SK-N-SH (cell line): Measurements from ENCODE around the gene CDH26. TPM values are rescaled to one million over a fixed set of nuclear protein-coding genes. Genes with fewer than 3 reads are reported as not detected.

Source experiments
- CTCF ChIA-PET: fragments of 300-600, 350-600 bp; formaldehyde crosslinking; extraction: SDS; loops from one replicate; lab custom pipeline; 2021; lab: Yijun Ruan, JAX
- POLR2A ChIA-PET: fragments of 350-600 bp; sonication (Branson Sonifier 250); formaldehyde crosslinking; extraction: SDS; loops from one replicate; lab custom pipeline; 2020; ENCODE audit warnings: antibody characterized with exemption, inconsistent platforms; lab: Yijun Ruan, JAX
- DNase-seq: peaks from one replicate; pipeline ENCODE4 v3.0.0; 2012
- H2AFZ ChIP-seq: fragments of 200-600 bp; sonication (generic); 2 replicates; pipeline ENCODE4 v1.8.1; 2016; ENCODE audit warnings: antibody characterized with exemption, mild to moderate bottlenecking, low read depth
- H3F3A ChIP-seq: fragments of 200-600 bp; sonication (generic); replicated peaks from 2 replicates; pipeline ENCODE3; 2016; ENCODE audit warnings: antibody characterized with exemption, mild to moderate bottlenecking; ENCODE audit not compliant: insufficient read depth
- H3K27ac ChIP-seq, 2 experiments: fragments of 200-500 bp in 1 of 2; fragments of 200-600 bp in 1 of 2; sonication (Bioruptor generic) in 1 of 2; sonication (generic), shearing (Covaris generic) in 1 of 2; 2 replicates each; pipeline versions ENCODE4 v1.5.1 to v1.6.1; 2014 to 2016; ENCODE audit warnings: low read depth in 2 of 2, inconsistent platforms in 1 of 2, low read length in 1 of 2, mild to moderate bottlenecking in 1 of 2, mixed read lengths in 1 of 2
- H3K27me3 ChIP-seq: fragments of 200-600 bp; sonication (generic), shearing (Covaris generic); 2 replicates; pipeline ENCODE4 v1.6.1; 2016; ENCODE audit warnings: mixed run types; ENCODE audit not compliant: insufficient read depth
- H3K36me3 ChIP-seq, 2 experiments: fragments of 200-500 bp in 1 of 2; fragments of 200-600 bp in 1 of 2; sonication (Bioruptor generic) in 1 of 2; sonication (generic) in 1 of 2; replicated peaks in 1 of 2; 2 replicates each; pipeline versions ENCODE3 to v1.5.1; 2014 to 2016; ENCODE audit warnings: low read length in 1 of 2, mild to moderate bottlenecking in 1 of 2; ENCODE audit not compliant: insufficient read depth in 2 of 2, control insufficient read depth in 1 of 2
- H3K4me1 ChIP-seq, 2 experiments: fragments of 200-500 bp in 1 of 2; fragments of 200-600 bp in 1 of 2; sonication (Bioruptor generic) in 1 of 2; sonication (generic), shearing (Covaris generic) in 1 of 2; 2 replicates each; pipeline versions ENCODE4 v1.5.1 to v1.6.1; 2014 to 2016; ENCODE audit warnings: low read depth in 1 of 2, low read length in 1 of 2, mixed run types in 1 of 2; ENCODE audit not compliant: insufficient read depth in 2 of 2, control insufficient read depth in 1 of 2
- H3K4me2 ChIP-seq: fragments of 200-600 bp; sonication (generic), shearing (Covaris generic); 2 replicates; pipeline ENCODE4 v1.6.1; 2017; ENCODE audit warnings: mixed run types
- H3K4me3 ChIP-seq, 2 experiments: fragments of 200-500 bp in 1 of 2; fragments of 200-600 bp in 1 of 2; sonication (Bioruptor generic) in 1 of 2; sonication (generic), shearing (Covaris generic) in 1 of 2; 2 replicates each; pipeline versions ENCODE4 v1.5.1 to v1.8.1; 2014 to 2016; ENCODE audit warnings: low read depth in 2 of 2, inconsistent platforms in 1 of 2, low read length in 1 of 2, mild to moderate bottlenecking in 1 of 2, mixed read lengths in 1 of 2, moderate library complexity in 1 of 2
- H3K79me2 ChIP-seq: fragments of 200-600 bp; sonication (generic); 2 replicates; pipeline ENCODE4 v1.8.1; 2017; ENCODE audit warnings: mild to moderate bottlenecking; ENCODE audit not compliant: insufficient read depth
- H3K9ac ChIP-seq: fragments of 200-600 bp; sonication (generic); 2 replicates; pipeline ENCODE4 v1.6.1; 2017; ENCODE audit warnings: mixed run types
- H3K9me2 ChIP-seq: fragments of 200-600 bp; sonication (generic); 2 replicates; pipeline ENCODE4 v1.6.1; 2017; ENCODE audit warnings: mixed run types
- H3K9me3 ChIP-seq: fragments of 200-600 bp; sonication (generic); 2 replicates; pipeline ENCODE4 v1.6.1; 2017; ENCODE audit warnings: mixed run types, mild to moderate bottlenecking, moderate library complexity
- H4K20me1 ChIP-seq: fragments of 200-600 bp; sonication (generic); 2 replicates; pipeline ENCODE4 v1.6.1; 2017; ENCODE audit warnings: mild to moderate bottlenecking, mixed run types; ENCODE audit not compliant: insufficient read depth
- CHD2 ChIP-seq: fragments of 150-350 bp; IDR thresholded peaks from 2 replicates; pipeline ENCODE4 v1.6.1; 2018; ENCODE audit warnings: low read length; ENCODE audit not compliant: partially characterized antibody
- EP300 ChIP-seq, 2 experiments: IDR thresholded peaks; 2 replicates each; pipeline versions ENCODE4 v1.4.0 to v1.6.1; 2012; ENCODE audit warnings: borderline replicate concordance in 1 of 2, low read depth in 1 of 2, low read length in 1 of 2
- EZH2phosphoT487 ChIP-seq: fragments of 200-600 bp; sonication (generic); IDR thresholded peaks from 2 replicates; pipeline ENCODE4 v1.6.1; 2017; ENCODE audit warnings: low read depth, mixed run types, mild to moderate bottlenecking, antibody characterized with exemption, moderate library complexity, borderline replicate concordance
- GABPA ChIP-seq: IDR thresholded peaks from 2 replicates; pipeline ENCODE4 v1.4.0; 2012; ENCODE audit warnings: low read depth, mild to moderate bottlenecking
- MAX ChIP-seq: IDR thresholded peaks from 2 replicates; pipeline ENCODE4 v1.4.0; 2012; ENCODE audit warnings: low read depth
- MEF2A ChIP-seq: IDR thresholded peaks from 2 replicates; pipeline ENCODE4 v1.4.0; 2012; ENCODE audit warnings: low read depth, borderline replicate concordance
- MXI1 ChIP-seq: IDR thresholded peaks from 2 replicates; pipeline ENCODE4 v1.6.1; 2012; ENCODE audit warnings: mild to moderate bottlenecking, low read depth, low read length, improper control_type of control experiment
- NFIC ChIP-seq: IDR thresholded peaks from 2 replicates; pipeline ENCODE4 v1.4.0; 2012; ENCODE audit warnings: borderline replicate concordance
- POLR2AphosphoS5 ChIP-seq: IDR thresholded peaks from 2 replicates; pipeline ENCODE4 v1.6.1; 2012; ENCODE audit warnings: low read depth, low read length
- RAD21 ChIP-seq: IDR thresholded peaks from 2 replicates; pipeline ENCODE4 v1.6.1; 2012; ENCODE audit warnings: mild to moderate bottlenecking, low read length
- RCOR1 ChIP-seq: fragments of 150-350 bp; IDR thresholded peaks from 2 replicates; pipeline ENCODE4 v1.6.1; 2017; ENCODE audit warnings: antibody characterized with exemption, low read length
- RXRA ChIP-seq: IDR thresholded peaks from 2 replicates; pipeline ENCODE4 v1.4.0; 2012; ENCODE audit warnings: low read depth, mild to moderate bottlenecking, borderline replicate concordance
- SIN3A ChIP-seq: IDR thresholded peaks from 2 replicates; pipeline ENCODE4 v1.6.1; 2012; ENCODE audit warnings: low read depth, mild to moderate bottlenecking, low read length, moderate library complexity, borderline replicate concordance
- TCF12 ChIP-seq: IDR thresholded peaks from 2 replicates; pipeline ENCODE4 v1.4.0; 2012
- USF1 ChIP-seq: IDR thresholded peaks from 2 replicates; pipeline ENCODE4 v1.4.0; 2012; ENCODE audit warnings: low read depth, borderline replicate concordance
- WGBS: methylation state at CpG from one replicate; pipeline ENCODE4 v1.1.6; 2017; ENCODE audit warnings: low lambda C conversion rate; 5-methylcytosine and 5-hydroxymethylcytosine counted together
- polyA plus RNA-seq, 3 experiments: library from polyadenylated mRNA; depleted of rRNA; stranded (reverse); fragments of >200 nt; gene quantifications; 2 replicates each; pipeline ENCODE4 v1.2.3, GENCODE V29; 2012
- TF ChIP-seq, protein P1 (sequence below): fragments of 150-350 bp; IDR thresholded peaks from 2 replicates; pipeline ENCODE4 v1.6.1; 2016; ENCODE audit warnings: mild to moderate bottlenecking, low read depth, low read length
- TF ChIP-seq, protein P2 (sequence below): IDR thresholded peaks from 2 replicates; pipeline ENCODE4; 2012
- TF ChIP-seq, protein P3 (sequence below): fragments of 200-600 bp; sonication (generic); IDR thresholded peaks from 2 replicates; pipeline ENCODE4 v1.6.1; 2017; ENCODE audit warnings: antibody characterized with exemption, mild to moderate bottlenecking, moderate library complexity

Gene CDH26
- polyA plus RNA-seq, 1 of the 3 experiments (the other 2 are of a cell fraction) = 0.13 TPM

- H3K4me1 ChIP-seq = no peaks in the 10 kb centered on the region
- no peaks in the 10 kb centered on the region for H4K20me1 ChIP-seq
- DNase-seq = no peak
Measured at GRCh38 chr20:60007464-60007863, 49.2 kb downstream of the CDH26 start.

GRCh38 chr20:60008130-60008808, 50.0 kb downstream of the CDH26 start:
- ChIA-PET CTCF (interaction anchor here (0.5 kb wide), 1 partner anchor 49 kb away, joined by 3 read pairs; no protein-coding TSS in a partner anchor), POLR2A (no interaction called here)
- Histone ChIP-seq H3F3A (no peaks in the 10 kb centered on the region), H4K20me1 (no peaks in the 10 kb centered on the region), H3K9me3 (no peaks in the 10 kb centered on the region), H3K9me2 (no peaks in the 10 kb centered on the region), H3K4me2 (no peak overlapping the region), H3K4me1 (no peaks in the 10 kb centered on the region), H3K36me3 (no peaks in the 10 kb centered on the region), H3K9ac (no peak overlapping the region), H3K27me3 (no peaks in the 10 kb centered on the region), H3K4me3 (no peak overlapping the region), H3K79me2 (no peaks in the 10 kb centered on the region), H3K27ac (no peak overlapping the region), H2AFZ (no peak overlapping the region)
- WGBS = 7% methylated on average over 3 of the region's 3 CpGs
- no peak for TF ChIP-seq MXI1
- TF ChIP-seq USF1 = no peak
- TF ChIP-seq TCF12 = no peak
- no peak for TF ChIP-seq GABPA
- TF ChIP-seq MAX = no peak
- TF ChIP-seq RXRA = no peak
- TF ChIP-seq MEF2A = no peak
- TF ChIP-seq NFIC = no peak
- TF ChIP-seq EZH2phosphoT487 = no peak
- no peak for TF ChIP-seq RAD21
- no peak for TF ChIP-seq SIN3A
- TF ChIP-seq POLR2AphosphoS5 = no peak
- TF ChIP-seq, protein P1, sequence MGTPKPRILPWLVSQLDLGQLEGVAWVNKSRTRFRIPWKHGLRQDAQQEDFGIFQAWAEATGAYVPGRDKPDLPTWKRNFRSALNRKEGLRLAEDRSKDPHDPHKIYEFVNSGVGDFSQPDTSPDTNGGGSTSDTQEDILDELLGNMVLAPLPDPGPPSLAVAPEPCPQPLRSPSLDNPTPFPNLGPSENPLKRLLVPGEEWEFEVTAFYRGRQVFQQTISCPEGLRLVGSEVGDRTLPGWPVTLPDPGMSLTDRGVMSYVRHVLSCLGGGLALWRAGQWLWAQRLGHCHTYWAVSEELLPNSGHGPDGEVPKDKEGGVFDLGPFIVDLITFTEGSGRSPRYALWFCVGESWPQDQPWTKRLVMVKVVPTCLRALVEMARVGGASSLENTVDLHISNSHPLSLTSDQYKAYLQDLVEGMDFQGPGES = no peak
- no peak for TF ChIP-seq CHD2
- TF ChIP-seq EP300 (IDR thresholded peaks at IDR 0.05; ENCODE audit: borderline replicate concordance in 1 of 2, low read depth in 1 of 2, low read length in 1 of 2) = no peak
- TF ChIP-seq, protein P2, sequence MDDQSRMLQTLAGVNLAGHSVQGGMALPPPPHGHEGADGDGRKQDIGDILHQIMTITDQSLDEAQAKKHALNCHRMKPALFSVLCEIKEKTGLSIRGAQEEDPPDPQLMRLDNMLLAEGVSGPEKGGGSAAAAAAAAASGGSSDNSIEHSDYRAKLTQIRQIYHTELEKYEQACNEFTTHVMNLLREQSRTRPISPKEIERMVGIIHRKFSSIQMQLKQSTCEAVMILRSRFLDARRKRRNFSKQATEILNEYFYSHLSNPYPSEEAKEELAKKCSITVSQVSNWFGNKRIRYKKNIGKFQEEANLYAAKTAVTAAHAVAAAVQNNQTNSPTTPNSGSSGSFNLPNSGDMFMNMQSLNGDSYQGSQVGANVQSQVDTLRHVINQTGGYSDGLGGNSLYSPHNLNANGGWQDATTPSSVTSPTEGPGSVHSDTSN = no peak
- DNase-seq = no peak

More at GRCh38 chr20:60007464-60007863, 49.2 kb downstream of the CDH26 start:
- POLR2A ChIA-PET = no interaction called here
- Histone ChIP-seq H3K36me3 (no peaks in the 10 kb centered on the region), H3K4me3 (no peak overlapping the region), H3K27me3 (no peaks in the 10 kb centered on the region), H3F3A (no peaks in the 10 kb centered on the region), H3K9me3 (no peaks in the 10 kb centered on the region), H3K79me2 (no peaks in the 10 kb centered on the region), H2AFZ (no peak overlapping the region), H3K27ac (no peak overlapping the region), H3K9ac (no peak overlapping the region), H3K4me2 (no peak overlapping the region), H3K9me2 (no peaks in the 10 kb centered on the region)
- 11% methylated on average over 2 of the region's 2 CpGs for WGBS
- TF ChIP-seq CHD2 = no peak
- TF ChIP-seq RAD21 = no peak
- TF ChIP-seq NFIC = no peak
- TF ChIP-seq, protein P3, sequence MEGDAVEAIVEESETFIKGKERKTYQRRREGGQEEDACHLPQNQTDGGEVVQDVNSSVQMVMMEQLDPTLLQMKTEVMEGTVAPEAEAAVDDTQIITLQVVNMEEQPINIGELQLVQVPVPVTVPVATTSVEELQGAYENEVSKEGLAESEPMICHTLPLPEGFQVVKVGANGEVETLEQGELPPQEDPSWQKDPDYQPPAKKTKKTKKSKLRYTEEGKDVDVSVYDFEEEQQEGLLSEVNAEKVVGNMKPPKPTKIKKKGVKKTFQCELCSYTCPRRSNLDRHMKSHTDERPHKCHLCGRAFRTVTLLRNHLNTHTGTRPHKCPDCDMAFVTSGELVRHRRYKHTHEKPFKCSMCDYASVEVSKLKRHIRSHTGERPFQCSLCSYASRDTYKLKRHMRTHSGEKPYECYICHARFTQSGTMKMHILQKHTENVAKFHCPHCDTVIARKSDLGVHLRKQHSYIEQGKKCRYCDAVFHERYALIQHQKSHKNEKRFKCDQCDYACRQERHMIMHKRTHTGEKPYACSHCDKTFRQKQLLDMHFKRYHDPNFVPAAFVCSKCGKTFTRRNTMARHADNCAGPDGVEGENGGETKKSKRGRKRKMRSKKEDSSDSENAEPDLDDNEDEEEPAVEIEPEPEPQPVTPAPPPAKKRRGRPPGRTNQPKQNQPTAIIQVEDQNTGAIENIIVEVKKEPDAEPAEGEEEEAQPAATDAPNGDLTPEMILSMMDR = no peak
- no peak for TF ChIP-seq GABPA
- TF ChIP-seq RCOR1 = no peak
- no peak for TF ChIP-seq SIN3A
- CTCF ChIA-PET = interaction anchor here (0.5 kb wide), 1 partner anchor 50 kb away, joined by 3 read pairs; no protein-coding TSS in a partner anchor
